K562 (cell line): ENCODE results near the gene HES6. TPM values are rescaled to one million over a fixed set of nuclear protein-coding genes. Genes with fewer than 3 reads are reported as not detected.

ENCODE experiments used
- CEBPB ChIP-seq: fragments of 450-650 bp; IDR thresholded peaks from 2 replicates; pipeline ENCODE4 v1.6.1; 2016; ENCODE audit warnings: missing genetic modification characterization, missing compliant biosample characterization
- CHCHD3 ChIP-seq: fragments of 250-450 bp; sonication (Bioruptor Pico); IDR thresholded peaks from 2 replicates; pipeline ENCODE4 v2.1.2; 2022; ENCODE audit warnings: mild to moderate bottlenecking
- CTBP1 ChIP-seq: fragments of 450-650 bp; IDR thresholded peaks from 2 replicates; pipeline ENCODE4 v1.6.1; 2016; ENCODE audit warnings: borderline replicate concordance
- E2F1 ChIP-seq: sonication (generic); formaldehyde crosslinking; IDR thresholded peaks from 2 replicates; pipeline ENCODE4 v1.8.1; 2023; ENCODE audit warnings: mild to moderate bottlenecking, missing genetic modification reagents, moderate library complexity
- E2F6 ChIP-seq, 2 experiments: IDR thresholded peaks; 2 replicates each; pipeline ENCODE4 v1.6.1; 2011; ENCODE audit warnings: borderline replicate concordance in 1 of 2, control low read depth in 1 of 2, low read depth in 1 of 2, low read length in 1 of 2, mild to moderate bottlenecking in 1 of 2, mixed read lengths in 1 of 2, moderate library complexity in 1 of 2; ENCODE audit not compliant: insufficient read depth in 1 of 2, insufficient read length in 1 of 2, poor library complexity in 1 of 2, severe bottlenecking in 1 of 2; ENCODE audit errors: extremely low read depth in 1 of 2
- FOXO4 ChIP-seq: fragments of 450-650 bp; formaldehyde crosslinking; IDR thresholded peaks from 2 replicates; pipeline ENCODE4 v1.4.0; 2020; ENCODE audit warnings: mild to moderate bottlenecking, moderate library complexity
- GABPB1 ChIP-seq: sonication (generic); formaldehyde crosslinking; IDR thresholded peaks from 2 replicates; pipeline ENCODE4 v1.8.0; 2022; ENCODE audit warnings: mild to moderate bottlenecking, missing genetic modification reagents
- LEF1 ChIP-seq: fragments of 450-650 bp; IDR thresholded peaks from 2 replicates; pipeline ENCODE4 v1.6.1; 2016; ENCODE audit warnings: mild to moderate bottlenecking
- NUFIP1 ChIP-seq: fragments of 450-650 bp; IDR thresholded peaks from 2 replicates; pipeline ENCODE4 v1.6.1; 2018; ENCODE audit not compliant: partially characterized antibody
- PHF20 ChIP-seq: fragments of 450-650 bp; IDR thresholded peaks from 2 replicates; pipeline ENCODE4 v1.6.1; 2018; ENCODE audit not compliant: partially characterized antibody
- PKNOX1 ChIP-seq: fragments of 450-650 bp; IDR thresholded peaks from 2 replicates; pipeline ENCODE4 v1.6.1; 2016
- POLR2A ChIP-seq: fragments of 450-650 bp; conservative IDR thresholded peaks from 2 replicates; pipeline ENCODE4 v1.6.1; 2016
- PTRF ChIP-seq: fragments of 450-650 bp; IDR thresholded peaks from 2 replicates; pipeline ENCODE4 v1.6.1; 2016; ENCODE audit warnings: mild to moderate bottlenecking, missing genetic modification characterization, missing compliant biosample characterization
- RBM39 ChIP-seq: fragments of 200-400 bp; formaldehyde crosslinking; optimal IDR thresholded peaks from 2 replicates; pipeline ENCODE3; 2018; ENCODE audit warnings: low read depth, low read length
- TAL1 ChIP-seq: fragments of 450-650 bp; IDR thresholded peaks from 2 replicates; pipeline ENCODE4 v1.6.1; 2016; ENCODE audit warnings: mild to moderate bottlenecking
- THRB ChIP-seq: fragments of 450-650 bp; formaldehyde crosslinking; conservative IDR thresholded peaks from 2 replicates; pipeline ENCODE4 v1.4.0; 2022; ENCODE audit warnings: mild to moderate bottlenecking, missing genetic modification characterization
- ZBTB2 ChIP-seq: fragments of 450-650 bp; IDR thresholded peaks from 2 replicates; pipeline ENCODE4 v1.6.1; 2016; ENCODE audit warnings: antibody characterized with exemption
- ZKSCAN3 ChIP-seq: fragments of 250-450 bp; sonication (Bioruptor Pico); IDR thresholded peaks from 2 replicates; pipeline ENCODE4 v1.4.0; 2020
- ZNF165 ChIP-seq: fragments of 250-450 bp; sonication (Bioruptor Pico); IDR thresholded peaks from 2 replicates; pipeline ENCODE4 v1.4.0; 2020; ENCODE audit warnings: borderline replicate concordance
- ZNF449 ChIP-seq: fragments of 250-450 bp; sonication (Bioruptor Pico); IDR thresholded peaks from 2 replicates; pipeline ENCODE4 v1.8.0; 2022; ENCODE audit warnings: moderate library complexity, mild to moderate bottlenecking, inconsistent platforms
- ZNF830 ChIP-seq: fragments of 250-450 bp; sonication (Bioruptor Pico); IDR thresholded peaks from 2 replicates; pipeline ENCODE4 v1.5.0; 2021; ENCODE audit warnings: mild to moderate bottlenecking
- polyA plus RNA-seq, 8 experiments: library from polyadenylated mRNA; depleted of rRNA in 4 of 8; stranded (reverse) in 5 of 8; unstranded in 3 of 8; fragments of >200 nt; fragmentation: Nextera tagmentation in 2 of 8; fragmentation: Illumina TruSeq in 1 of 8; extraction: Ambion mirVana in 2 of 8; extraction: Trizol in 1 of 8; gene quantifications; 2 replicates each; pipeline versions ENCODE4 v1.2.1 to v1.2.3, GENCODE V29; 2011 to 2014; ENCODE audit warnings: inconsistent platforms in 1 of 8, missing spikeins in 1 of 8
- total RNA-seq, 7 experiments: library from RNA; depleted of rRNA in 6 of 7; stranded (reverse); fragments of >200 nt in 6 of 7; fragmentation: Illumina TruSeq in 2 of 7; extraction: Trizol in 2 of 7; gene quantifications; 2 replicates each; pipeline versions ENCODE4 v1.2.1 to v1.2.3, GENCODE V29; 2011 to 2021; ENCODE audit warnings: low replicate concordance in 1 of 7

HES6 gene
- total and polyA plus RNA-seq, 9 of the 15 experiments (the other 6 are each of a cell fraction or from before 2014, with no cell fraction given): 6.2 to 133 (median 29.2) TPM

GRCh38 chr2:238231251-238231793 lies 8.5 kb downstream of the HES6 start (continued):
- TF ChIP-seq PTRF (tag) (no peak), CHCHD3 (CRISPR knock-in tag) (no peak), ZNF165 (CRISPR knock-in tag) (no peak), E2F1 (CRISPR knock-in tag) (no peak), THRB (no peak), PHF20 (no peak), CEBPB (peak; percentile 30; the same call in 1 of the 2 replicates), ZNF830 (no peak), RBM39 (no peak), ZKSCAN3 (CRISPR knock-in tag) (no peak), GABPB1 (peak; percentile 52; the same call in 1 of the 2 replicates), FOXO4 (CRISPR knock-in tag) (no peak), E2F6 (IDR thresholded peaks at IDR 0.05; ENCODE audit: borderline replicate concordance in 1 of 2, extremely low read depth in 1 of 2, insufficient read depth in 1 of 2, insufficient read length in 1 of 2, low read depth in 1 of 2, low read length in 1 of 2, poor library complexity in 1 of 2, severe bottlenecking in 1 of 2) (peak; percentile 88), ZBTB2 (no peak), ZNF449 (CRISPR knock-in tag) (no peak), POLR2A (peak; percentile 60; the same call in 1 of the 2 replicates), CTBP1 (0 out of 2 replicates have a peak, but pooled peaks have one; percentile 18), LEF1 (no peak), NUFIP1 (no peak), PKNOX1 (no peak), TAL1 (no peak)
